WTC11 (cell line): ENCODE results near the gene HIVEP2. TPM values are rescaled to one million over a fixed set of nuclear protein-coding genes. Genes with fewer than 3 reads are reported as not detected.

Experiments
- ATAC-seq: fragments of 200-7000 bp; cut with Tn5 transposase; 2 replicates; pipeline ENCODE4 v1.10.0; 2021; ENCODE audit warnings: mild to moderate bottlenecking, moderate library complexity
- CTCF ChIA-PET: fragments of 300-600 bp; sonication (Branson Sonifier 250); formaldehyde crosslinking; loops from one replicate; lab custom pipeline; 2021; ENCODE audit warnings: antibody characterized with exemption; lab: Charles Lee
- POLR2A ChIA-PET: fragments of 350-600 bp; sonication (Branson Sonifier 250); formaldehyde crosslinking; loops from one replicate; lab custom pipeline; 2021; ENCODE audit warnings: antibody characterized with exemption; lab: Charles Lee
- DNase-seq: peaks from one replicate; pipeline ENCODE4 v3.0.0; 2021; ENCODE audit warnings: low spot score
- H3K27ac Mint-ChIP-seq: 2 replicates; pipeline ENCODE4 v1.8.0; 2021; ENCODE audit warnings: mixed read lengths
- H3K27me3 Mint-ChIP-seq: 2 replicates; pipeline ENCODE4 v1.8.0; 2021; ENCODE audit warnings: low read depth, mild to moderate bottlenecking, moderate library complexity, mixed read lengths
- H3K36me3 Mint-ChIP-seq: 2 replicates; pipeline ENCODE4 v1.8.0; 2021; ENCODE audit warnings: mixed read lengths
- H3K4me1 Mint-ChIP-seq: 2 replicates; pipeline ENCODE4 v1.8.0; 2022; ENCODE audit warnings: mixed read lengths
- H3K4me3 Mint-ChIP-seq: 2 replicates; pipeline ENCODE4 v1.8.0; 2021; ENCODE audit warnings: mild to moderate bottlenecking, moderate library complexity, mixed read lengths
- H3K9me3 Mint-ChIP-seq: 2 replicates; pipeline ENCODE4 v1.8.0; 2021; ENCODE audit warnings: mixed read lengths
- ATF3 ChIP-seq: sonication (generic); formaldehyde crosslinking; conservative IDR thresholded peaks from 2 replicates; pipeline ENCODE4 v1.8.1; 2022; ENCODE audit warnings: mild to moderate bottlenecking, missing genetic modification reagents
- CREM ChIP-seq: sonication (generic); formaldehyde crosslinking; IDR thresholded peaks from 2 replicates; pipeline ENCODE4 v1.8.1; 2022; ENCODE audit warnings: mild to moderate bottlenecking, missing genetic modification reagents, moderate library complexity
- GABPB1 ChIP-seq: sonication (generic); formaldehyde crosslinking; IDR thresholded peaks from 2 replicates; pipeline ENCODE4 v1.8.1; 2023; ENCODE audit warnings: mild to moderate bottlenecking, missing genetic modification reagents
- GRHL2 ChIP-seq: fragments of 250-450 bp; sonication (Bioruptor Pico); IDR thresholded peaks from 2 replicates; pipeline ENCODE4 v1.8.0; 2022; ENCODE audit warnings: mild to moderate bottlenecking, moderate library complexity; ENCODE audit not compliant: insufficient replicate concordance, severe bottlenecking
- IRF1 ChIP-seq: sonication (generic); formaldehyde crosslinking; IDR thresholded peaks from 2 replicates; pipeline ENCODE4 v1.8.0; 2023; ENCODE audit warnings: missing genetic modification reagents
- MLX ChIP-seq: sonication (generic); formaldehyde crosslinking; IDR thresholded peaks from 2 replicates; pipeline ENCODE4 v1.8.1; 2023; ENCODE audit warnings: mild to moderate bottlenecking, missing genetic modification reagents, moderate library complexity
- NR2C2 ChIP-seq: sonication (generic); formaldehyde crosslinking; IDR thresholded peaks from 2 replicates; pipeline ENCODE4 v1.8.0; 2022; ENCODE audit warnings: mild to moderate bottlenecking, missing genetic modification reagents
- PRDM15 ChIP-seq: sonication (generic); formaldehyde crosslinking; IDR thresholded peaks from 2 replicates; pipeline ENCODE4 v1.8.0; 2022; ENCODE audit warnings: missing genetic modification reagents
- PRRX2 ChIP-seq: fragments of 250-450 bp; sonication (Bioruptor Pico); IDR thresholded peaks from 2 replicates; pipeline ENCODE4 v1.8.0; 2021; ENCODE audit warnings: mild to moderate bottlenecking
- RELA ChIP-seq: sonication (generic); formaldehyde crosslinking; IDR thresholded peaks from 2 replicates; pipeline ENCODE4 v1.8.1; 2022; ENCODE audit warnings: missing genetic modification reagents, mild to moderate bottlenecking, borderline replicate concordance
- SMAD3 ChIP-seq: sonication (generic); formaldehyde crosslinking; IDR thresholded peaks from 2 replicates; pipeline ENCODE4 v1.8.0; 2022; ENCODE audit warnings: missing genetic modification reagents, mild to moderate bottlenecking, borderline replicate concordance
- USF1 ChIP-seq: sonication (generic); formaldehyde crosslinking; IDR thresholded peaks from 2 replicates; pipeline ENCODE4 v1.8.0; 2022; ENCODE audit warnings: mild to moderate bottlenecking, missing genetic modification reagents
- total RNA-seq: library from RNA; stranded (reverse); gene quantifications from 3 replicates; pipeline ENCODE4 v1.2.3, GENCODE V29; 2021

HIVEP2 gene
- total RNA-seq, 1 experiment from 2014 or later: 11.5 TPM

GRCh38 chr6:142886431-142887170 is 58.4 kb downstream of the HIVEP2 start:
- peaks cover 53% of the 10 kb centered on the region for H3K4me1 Mint-ChIP-seq
- ChIA-PET POLR2A (no interaction called here), CTCF (interaction anchor here (1.3 kb wide), 1 partner anchor 13 kb away, joined by 3 read pairs; no protein-coding TSS in a partner anchor)
- H3K36me3 Mint-ChIP-seq: no peaks in the 10 kb centered on the region
- no peaks in the 10 kb centered on the region for H3K27me3 Mint-ChIP-seq
- no peak overlapping the region for H3K4me3 Mint-ChIP-seq
- ATAC-seq: no peak
- TF ChIP-seq USF1 (CRISPR knock-in tag): no peak
- TF ChIP-seq GABPB1 (CRISPR knock-in tag): peak; percentile 45; the same call in 1 of the 2 replicates
- no peak for TF ChIP-seq CREM (CRISPR knock-in tag)
- no peaks in the 10 kb centered on the region for H3K9me3 Mint-ChIP-seq
- no peak for DNase-seq
- peak overlapping the region; percentile 79 for H3K27ac Mint-ChIP-seq

GRCh38 chr6:142885182-142885867 is 59.7 kb downstream of the HIVEP2 start:
- Mint-ChIP-seq H3K27ac (peak overlapping the region; percentile 94), H3K9me3 (no peaks in the 10 kb centered on the region), H3K36me3 (no peaks in the 10 kb centered on the region), H3K4me1 (peaks cover 53% of the 10 kb centered on the region), H3K27me3 (no peaks in the 10 kb centered on the region), H3K4me3 (peak overlapping the region; percentile 46)
- peak; percentile 30 for DNase-seq
- ChIA-PET CTCF (interaction anchor here (0.5 to 1.3 kb wide), 7 partner anchors 14 to 299 kb away, joined by 3 read pairs; no protein-coding TSS in a partner anchor), POLR2A (interaction anchor here (1.0 kb wide), 1 partner anchor 19 kb away, joined by 4 read pairs; no protein-coding TSS in a partner anchor)
- peak; percentile 86 for ATAC-seq
- no peak for TF ChIP-seq PRDM15
- TF ChIP-seq MLX (CRISPR knock-in tag): no peak
- TF ChIP-seq ATF3 (CRISPR knock-in tag): no peak
- TF ChIP-seq NR2C2 (CRISPR knock-in tag): no peak
- TF ChIP-seq RELA (CRISPR knock-in tag): no peak
- no peak for TF ChIP-seq SMAD3 (CRISPR knock-in tag)
- no peak for TF ChIP-seq GRHL2 (CRISPR knock-in tag)
- TF ChIP-seq IRF1 (CRISPR knock-in tag): no peak
- TF ChIP-seq PRRX2: no peak
